AG04450 (cell line): ENCODE results near the gene PRRT1B. TPM values are rescaled to one million over a fixed set of nuclear protein-coding genes. Genes with fewer than 3 reads are reported as not detected.

Experiments
- CTCF ChIA-PET: fragments of 300-600, 350-600 bp; formaldehyde crosslinking; extraction: SDS; loops from one replicate; lab custom pipeline; 2022; ENCODE audit warnings: antibody characterized with exemption, inconsistent platforms; lab: Charles Lee
- POLR2A ChIA-PET: fragments of 350-600 bp; formaldehyde crosslinking; extraction: SDS; loops from one replicate; lab custom pipeline; 2021; ENCODE audit warnings: antibody characterized with exemption, inconsistent platforms; lab: Yijun Ruan, JAX
- DNase-seq: peaks from one replicate; pipeline ENCODE4 v3.0.0-alpha.2; 2011; ENCODE audit warnings: low read depth, low spot score
- H3K27ac ChIP-seq: one replicate; pipeline ENCODE4 v1.5.1; 2012; ENCODE audit warnings: low read depth, low read length, control low read depth
- H3K27me3 ChIP-seq: one replicate; pipeline ENCODE4 v1.6.0; 2012; ENCODE audit warnings: low read length; ENCODE audit not compliant: control insufficient read depth, insufficient read depth
- H3K4me3 ChIP-seq: 2 replicates; pipeline ENCODE4 v1.5.1; 2011; ENCODE audit warnings: mild to moderate bottlenecking, low read depth, low read length, control low read depth
- H3K9me3 ChIP-seq: 2 replicates; pipeline ENCODE4 v1.5.1; 2012; ENCODE audit warnings: low read length; ENCODE audit not compliant: control insufficient read depth, insufficient read depth
- CTCF ChIP-seq: IDR thresholded peaks from 2 replicates; pipeline ENCODE4 v1.5.1; 2011; ENCODE audit warnings: low read depth, low read length, control low read depth, inconsistent platforms
- polyA plus RNA-seq: library from polyadenylated mRNA; depleted of rRNA; stranded (reverse); fragments of >200 nt; gene quantifications from 2 replicates; pipeline ENCODE4 v1.2.3, GENCODE V29; 2011

The PRRT1B gene
- polyA plus RNA-seq, 1 experiment: not detected

DNA sequence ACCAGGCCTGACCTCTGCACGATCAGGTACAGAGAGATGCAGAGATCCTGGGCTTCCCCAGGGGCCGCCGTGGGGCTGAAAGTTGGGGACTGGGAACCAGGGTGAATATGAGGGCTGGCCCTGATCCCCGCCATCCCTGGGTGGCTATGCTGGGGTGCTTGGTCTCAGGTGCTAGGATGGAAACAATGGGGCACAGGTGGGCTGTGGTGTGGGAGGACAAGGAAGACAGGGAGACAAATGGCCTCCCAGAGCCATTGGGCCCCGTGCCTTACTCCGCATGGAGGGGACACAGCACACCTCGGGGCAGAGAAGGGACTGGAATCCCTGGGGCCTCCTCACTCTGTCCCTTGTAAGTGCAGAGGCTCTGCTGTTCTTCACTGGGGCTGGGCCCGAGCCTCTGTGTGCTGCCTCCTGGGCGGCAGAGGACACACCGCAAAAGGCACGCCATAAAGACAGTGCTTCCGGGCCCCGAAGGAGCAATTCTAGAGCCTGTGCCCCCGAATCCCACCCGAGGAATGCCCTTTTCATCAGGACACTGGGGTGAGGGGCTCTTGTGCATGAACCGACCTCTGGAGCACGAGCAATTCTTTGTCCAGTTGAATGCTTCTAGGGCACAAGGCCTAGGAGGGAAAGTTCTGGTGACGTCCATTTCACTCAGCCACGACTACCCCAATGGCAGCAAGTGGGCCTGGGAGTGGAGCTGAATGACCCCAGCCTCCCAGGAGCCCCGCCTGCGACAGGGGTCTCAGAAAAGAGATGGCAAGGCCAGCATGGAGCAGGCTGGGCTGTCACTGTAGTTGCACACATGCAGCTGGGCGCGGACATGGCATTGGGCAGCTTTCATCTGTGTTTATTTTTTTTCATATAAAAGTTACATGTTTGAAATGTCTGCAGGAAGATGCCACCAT, 30.9 kb downstream of the PRRT1B start:
- CTCF ChIA-PET: no interaction called here
- Histone ChIP-seq H3K9me3 (no peaks in the 10 kb centered on the region), H3K27me3 (no peaks in the 10 kb centered on the region), H3K4me3 (no peak overlapping the region), H3K27ac (no peak overlapping the region)
- POLR2A ChIA-PET: no interaction called here
- no peak for TF ChIP-seq CTCF
- DNase-seq: no peak

DNA sequence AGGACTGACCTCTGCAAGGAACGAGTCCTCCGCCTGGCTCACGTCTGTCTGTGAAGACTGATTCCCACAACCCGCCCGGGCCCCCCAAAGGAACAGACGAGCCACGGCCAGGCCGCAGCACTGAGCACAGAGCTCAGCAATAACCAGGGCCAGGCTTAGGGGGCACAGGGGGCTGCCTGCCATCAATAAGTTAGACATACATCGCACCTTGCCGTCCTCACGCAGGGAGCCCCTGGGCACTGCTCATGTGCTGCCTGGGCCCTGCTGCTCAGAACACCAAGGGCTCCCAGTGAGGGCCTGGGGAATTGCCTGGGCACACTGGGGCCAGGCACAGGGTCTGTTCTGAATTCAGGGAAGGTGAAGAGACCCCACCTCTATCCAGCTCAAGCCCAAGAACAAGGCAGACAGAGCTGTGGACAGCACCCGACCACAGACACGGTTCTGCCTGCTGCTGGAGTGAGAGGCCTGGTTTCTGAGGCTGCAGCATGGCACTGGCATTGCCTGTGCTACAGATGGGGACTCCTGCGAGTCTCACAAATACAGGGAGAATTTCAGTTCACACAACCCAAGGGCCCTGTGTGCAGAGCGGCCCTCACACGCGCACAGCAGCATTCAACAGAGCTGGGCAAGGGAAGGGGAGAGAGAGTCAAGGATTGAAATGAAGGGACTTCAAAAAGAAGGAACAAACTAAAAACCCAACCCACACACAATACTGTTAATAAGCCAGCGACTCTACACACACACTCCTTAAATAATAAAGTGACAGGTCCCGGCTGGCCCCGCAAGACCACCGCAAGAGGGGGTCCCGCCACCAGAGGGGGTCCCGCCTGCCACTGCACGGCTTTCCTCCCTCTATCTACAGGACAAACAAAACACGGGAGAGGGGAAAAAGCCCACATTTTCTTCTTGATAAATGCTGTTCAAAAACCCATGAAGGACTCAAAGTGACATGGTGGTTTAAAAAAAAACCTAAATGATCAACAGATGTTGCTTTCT, 32.0 kb downstream of the PRRT1B start:
- no peak for DNase-seq
- ChIA-PET CTCF (no interaction called here), POLR2A (no interaction called here)
- TF ChIP-seq CTCF: no peak
- H3K27ac ChIP-seq: no peak overlapping the region
- H3K9me3 ChIP-seq: no peaks in the 10 kb centered on the region
- no peaks in the 10 kb centered on the region for H3K27me3 ChIP-seq
- no peak overlapping the region for H3K4me3 ChIP-seq

- H3K27me3 ChIP-seq: no peaks in the 10 kb centered on the region
- H3K9me3 ChIP-seq: no peaks in the 10 kb centered on the region
- CTCF ChIA-PET: no interaction called here
- H3K27ac ChIP-seq: no peak overlapping the region
- no peak for TF ChIP-seq CTCF
- H3K4me3 ChIP-seq: no peak overlapping the region
- no peak for DNase-seq
- POLR2A ChIA-PET: no interaction called here
These were observed 32.7 kb downstream of the PRRT1B start for GRCh38 chr9:131578021-131578420.

GRCh38 chr9:131578731-131579504, 33.6 kb downstream of the PRRT1B start:
- CTCF ChIA-PET: no interaction called here
- no peaks in the 10 kb centered on the region for H3K27me3 ChIP-seq
- POLR2A ChIA-PET: no interaction called here
- no peak for TF ChIP-seq CTCF
- no peak overlapping the region for H3K27ac ChIP-seq
- H3K9me3 ChIP-seq: no peaks in the 10 kb centered on the region
- H3K4me3 ChIP-seq: no peak overlapping the region
- no peak for DNase-seq
